HuH-7.5 (cell line): ENCODE measurements around the gene MAML2.
A peak's percentile ranks its signal among the peaks of the same experiment; 100 is the strongest.

Experiments
- DNase-seq: peaks from one replicate; pipeline ENCODE4 v3.0.0; 2011; ENCODE audit warnings: low spot score

The MAML2 gene

GRCh38 chr11:96036863-96037262 lies 306.1 kb downstream of the MAML2 start:
- no peak for DNase-seq

- no peak for DNase-seq
Observed at GRCh38 chr11:96035740-96036078, 307.3 kb downstream of the MAML2 start.

GRCh38 chr11:96035031-96035739 lies 307.8 kb downstream of the MAML2 start:
- no peak for DNase-seq

- no peak for DNase-seq
Observed at GRCh38 chr11:96033599-96033998, 309.4 kb downstream of the MAML2 start.

DNA sequence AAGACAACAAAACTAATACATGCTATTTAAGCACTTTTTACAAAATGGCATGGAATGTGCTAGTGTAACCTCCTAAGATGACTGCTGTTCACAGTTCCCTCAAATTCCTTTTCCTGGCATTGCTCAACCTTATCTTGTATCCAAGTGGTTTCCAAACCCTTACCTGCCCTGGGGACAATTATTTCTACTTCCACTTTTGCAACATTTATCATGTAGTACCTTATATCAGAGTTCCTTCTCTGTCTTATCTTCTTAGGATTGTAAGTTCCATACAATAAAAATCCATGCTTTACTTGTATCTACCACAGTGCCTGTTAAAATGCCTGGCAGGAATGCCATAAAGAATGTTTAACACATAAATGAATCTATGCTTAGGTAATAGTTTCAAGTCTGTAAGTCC lies 309.9 kb downstream of the MAML2 start:
- no peak for DNase-seq

DNA sequence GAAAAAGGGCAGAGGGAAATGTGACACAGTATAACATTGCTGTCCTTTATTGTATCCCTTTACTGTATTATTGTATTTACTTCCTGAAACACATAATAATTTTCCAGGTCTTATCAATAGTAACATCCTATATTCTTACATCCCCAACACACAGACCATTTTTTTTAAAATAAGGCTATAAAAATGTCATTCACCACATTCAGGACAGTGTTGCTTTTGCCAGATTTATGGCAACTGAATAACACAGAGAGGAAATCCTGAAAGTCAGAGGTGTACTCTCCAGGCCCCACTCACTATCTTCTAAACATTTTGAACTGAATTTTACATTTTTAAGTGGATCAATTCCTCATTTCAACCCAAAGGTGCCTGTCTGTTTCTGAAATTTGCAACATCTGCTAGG lies 314.2 kb downstream of the MAML2 start:
- DNase-seq, result no peak

DNA sequence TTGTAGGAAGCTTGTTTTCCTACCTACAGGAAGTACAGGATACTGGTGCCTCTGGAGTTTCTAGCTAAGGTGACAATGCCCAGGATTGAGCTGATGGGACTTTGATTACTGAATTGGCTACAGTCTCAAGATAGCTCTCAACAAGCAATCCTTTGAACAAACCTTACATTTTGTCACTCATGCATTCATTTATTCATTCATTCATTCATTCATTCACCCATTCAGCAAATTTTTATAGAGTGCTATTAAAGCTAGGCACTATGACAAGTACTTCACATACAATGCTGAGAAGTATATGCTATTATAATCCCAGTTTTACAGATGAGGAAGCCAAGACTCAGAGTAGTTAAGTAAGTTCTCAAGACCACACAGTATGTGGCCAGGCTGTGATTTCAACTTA lies 316.0 kb downstream of the MAML2 start:
- DNase-seq, result no peak

GRCh38 chr11:96026310-96026709 lies 316.7 kb downstream of the MAML2 start:
- DNase-seq, result no peak

GRCh38 chr11:96024666-96025065 lies 318.3 kb downstream of the MAML2 start:
- DNase-seq, result no peak

GRCh38 chr11:96023275-96023674 lies 319.7 kb downstream of the MAML2 start:
- DNase-seq, result no peak

GRCh38 chr11:96021901-96022650 lies 320.9 kb downstream of the MAML2 start:
- DNase-seq, result no peak

GRCh38 chr11:96019810-96020747 lies 322.9 kb downstream of the MAML2 start:
- DNase-seq, result no peak

- DNase-seq, result no peak
Observed at GRCh38 chr11:96019281-96019680, 323.7 kb downstream of the MAML2 start.

DNA sequence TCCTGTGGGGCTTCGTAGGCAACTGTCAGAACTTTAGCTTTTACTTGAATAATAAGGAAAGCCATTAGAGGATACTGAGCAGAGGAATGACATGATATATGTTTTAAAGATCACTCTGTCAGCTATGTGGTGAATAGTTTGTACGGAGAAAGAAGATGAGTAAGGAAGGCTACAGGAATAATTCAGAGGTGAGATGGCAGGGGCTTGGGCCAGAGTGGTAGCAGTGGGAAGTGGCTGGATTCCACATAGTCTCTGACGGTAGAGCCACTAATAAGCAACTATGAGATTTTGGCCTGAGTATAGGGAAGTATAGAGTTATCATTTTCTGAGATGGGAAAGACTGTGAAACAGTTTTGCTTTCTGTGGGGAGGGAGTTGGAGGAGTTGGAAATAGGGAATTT lies 325.1 kb downstream of the MAML2 start:
- no peak for DNase-seq

- DNase-seq, result no peak
Observed at GRCh38 chr11:96016978-96017502, 326.0 kb downstream of the MAML2 start.

- DNase-seq, result no peak
Observed at GRCh38 chr11:96015906-96016565, 327.0 kb downstream of the MAML2 start.

DNA sequence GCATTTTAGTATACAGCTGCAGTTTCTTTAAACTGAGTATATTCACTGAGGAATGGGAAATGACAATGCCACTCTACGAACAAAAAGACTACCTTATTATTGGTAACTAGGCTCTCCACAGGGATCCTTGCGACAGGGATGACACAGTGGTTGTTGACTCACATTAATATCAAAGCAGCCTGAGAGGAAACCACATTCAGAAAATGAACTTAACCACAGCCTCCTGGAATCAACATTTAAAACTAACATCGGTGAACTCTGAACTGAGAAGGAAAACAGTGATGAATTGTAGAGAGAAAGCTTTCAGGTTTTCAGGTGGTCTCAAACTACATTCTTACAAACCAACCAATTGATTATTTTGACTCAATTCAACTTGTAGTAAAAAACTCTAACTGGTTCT lies 328.8 kb downstream of the MAML2 start:
- no peak for DNase-seq

DNA sequence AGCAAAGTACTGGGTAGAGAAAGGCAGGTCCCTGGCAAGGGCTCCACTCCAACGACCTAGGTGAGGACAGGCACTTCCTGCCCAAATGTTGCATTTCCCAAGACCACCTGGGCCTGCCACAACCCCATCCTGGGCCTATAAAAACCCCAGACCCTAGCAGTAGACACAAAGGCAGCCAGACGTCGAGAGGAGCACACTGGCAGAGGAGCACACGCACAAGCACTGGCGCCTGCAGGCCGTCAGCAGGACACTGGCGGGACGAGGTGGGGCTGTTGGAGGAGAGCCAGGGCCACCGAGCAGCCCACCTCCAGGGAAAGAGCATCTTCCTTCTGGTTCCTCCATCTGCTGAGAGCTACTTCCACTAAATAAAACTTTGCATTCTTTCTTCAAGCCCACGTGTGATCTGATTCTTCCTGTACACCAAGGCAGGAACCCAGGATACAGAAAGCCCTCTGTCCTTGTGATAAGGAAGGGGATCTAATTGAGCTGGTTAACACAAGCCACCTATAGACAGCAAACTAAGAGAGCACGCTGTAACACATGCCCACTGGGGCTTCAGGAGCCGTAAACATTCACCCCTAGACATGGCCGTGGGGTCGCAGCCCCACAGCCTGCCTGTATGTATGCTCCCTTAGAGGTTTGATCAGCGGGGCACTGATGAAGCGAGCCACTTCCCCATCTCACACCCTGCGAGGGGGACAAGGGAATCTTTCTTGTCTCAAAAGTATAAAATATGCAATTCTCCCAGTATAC lies 329.4 kb downstream of the MAML2 start:
- no peak for DNase-seq

GRCh38 chr11:96012086-96012824 lies 330.7 kb downstream of the MAML2 start:
- peak; percentile 30 for DNase-seq

GRCh38 chr11:96010683-96011082 lies 332.3 kb downstream of the MAML2 start:
- DNase-seq, result no peak
